Right lobe of liver (tissue), 6 donors: ENCODE measurements around the gene ARID5B. TPM values are rescaled to one million over a fixed set of nuclear protein-coding genes. Genes with fewer than 3 reads are reported as not detected.
A peak's percentile ranks its signal among the peaks of the same experiment; 100 is the strongest.

Experiments
- ATAC-seq, 4 donors: fragments of 200-7000 bp; cut with Tn5 transposase; one replicate each; pipeline ENCODE4 v1.9.1; 2020; ENCODE audit warnings: mild to moderate bottlenecking in 4 of 4, moderate library complexity in 4 of 4
- DNase-seq, 3 donors: peaks; one replicate each; pipeline ENCODE4 v3.0.0-alpha.2; 2020
- H3K27ac ChIP-seq, 3 donors: fragments of 200-600 bp; one replicate each; pipeline ENCODE4 v1.8.0; 2022
- H3K27me3 ChIP-seq, 2 donors: fragments of 200-600 bp; one replicate each; pipeline ENCODE4 v1.8.0; 2022
- H3K36me3 ChIP-seq, 4 donors: fragments of 200-600 bp; sonication (generic) in 1 of 4; one replicate each; pipeline versions ENCODE4 v1.5.1 to v1.8.0; 2017 to 2022; ENCODE audit warnings: control low read depth in 1 of 4
- H3K4me1 ChIP-seq, 4 donors: fragments of 200-600 bp; sonication (generic) in 1 of 4; one replicate each; pipeline versions ENCODE4 v1.5.1 to v1.8.0; 2017 to 2022; ENCODE audit warnings: control low read depth in 1 of 4
- H3K4me3 ChIP-seq, 3 donors: fragments of 200-600 bp; one replicate each; pipeline ENCODE4 v1.8.0; 2022
- H3K9me3 ChIP-seq, 4 donors: fragments of 200-600 bp; sonication (generic) in 1 of 4; one replicate each; pipeline versions ENCODE4 v1.5.1 to v1.8.0; 2017 to 2022; ENCODE audit warnings: control low read depth in 1 of 4
- POLR2A ChIP-seq: fragments of 450-650 bp; IDR thresholded peaks from one replicate; pipeline ENCODE4 v1.6.1; 2017; ENCODE audit warnings: antibody characterized with exemption, mild to moderate bottlenecking
- WGBS: methylation state at CpG from one replicate; pipeline ENCODE4 v1.1.6; 2018; ENCODE audit warnings: low coverage, low lambda C conversion rate; ENCODE audit not compliant: insufficient coverage; ENCODE audit errors: missing lambda C conversion rate; 5-methylcytosine and 5-hydroxymethylcytosine counted together
- intact Hi-C, 2 donors: fragments of 100-400 bp; cut with DNase I; formaldehyde crosslinking; loops; one replicate each; pipeline versions ENCODE4 v1.11.2 to v1.14.1; 2022
- total RNA-seq, 6 experiments: library from RNA; depleted of rRNA in 2 of 6; stranded (reverse); fragments of >200 nt in 2 of 6; fragmentation: NEBNext Ultra II Directional in 3 of 6; extraction: Animal tissue kit (Norgen Biotek cat#: 25700) in 3 of 6; gene quantifications; one replicate each; pipeline versions ENCODE4 v1.1.0 to v1.2.4, GENCODE V29; 2016 to 2023
- TF ChIP-seq, protein P1 (sequence below), 4 donors: fragments of 200-600 bp in 3 of 4; fragments of 450-650 bp in 1 of 4; IDR thresholded peaks; one replicate each; pipeline versions ENCODE4 v1.5.1 to v1.8.0; 2016 to 2022; ENCODE audit warnings: antibody characterized with exemption in 4 of 4, mild to moderate bottlenecking in 2 of 4
- donor health status: DM: no; HTN: yes; CAD: no.
- donor health status: DM: no; HTN: no; CAD: no.
- donor health status: DM: no; HTN: no; CAD: no.
- donor health status: DM: no; HTN: yes; CAD: no.
- donor health status: DM: no; HTN: yes; CAD: no.

Gene ARID5B
- total RNA-seq, 6 experiments from 2014 or later: 2.7 to 10.5 (median 5.3) TPM

DNA sequence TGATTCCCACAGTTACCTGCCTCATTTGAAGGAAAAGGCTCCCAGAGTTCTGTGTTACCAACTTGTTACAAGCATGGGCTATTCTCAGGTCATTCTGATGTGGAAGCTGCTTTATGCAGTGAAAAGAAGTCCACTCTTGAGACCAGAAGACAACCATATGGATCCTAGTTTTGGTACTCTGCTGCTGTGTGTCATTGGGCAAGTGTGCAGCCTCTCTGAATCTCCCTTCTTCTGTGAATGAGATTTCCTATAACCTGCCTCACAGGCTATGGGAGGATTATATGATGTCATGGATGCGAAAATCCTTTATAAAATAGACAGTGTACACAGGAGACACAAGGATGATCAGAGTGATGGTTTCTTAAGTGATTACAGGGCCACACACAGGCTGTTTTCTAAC lies 166.1 kb downstream of the ARID5B start:
- H3K9me3 ChIP-seq: no peaks in the 10 kb centered on the region
- H3K36me3 ChIP-seq: no peaks in the 10 kb centered on the region
- DNase-seq (no peak), ATAC-seq (no peak)
- no peaks in the 10 kb centered on the region for H3K4me1 ChIP-seq
- H3K27ac ChIP-seq: no peak overlapping the region
- TF ChIP-seq, protein P1, sequence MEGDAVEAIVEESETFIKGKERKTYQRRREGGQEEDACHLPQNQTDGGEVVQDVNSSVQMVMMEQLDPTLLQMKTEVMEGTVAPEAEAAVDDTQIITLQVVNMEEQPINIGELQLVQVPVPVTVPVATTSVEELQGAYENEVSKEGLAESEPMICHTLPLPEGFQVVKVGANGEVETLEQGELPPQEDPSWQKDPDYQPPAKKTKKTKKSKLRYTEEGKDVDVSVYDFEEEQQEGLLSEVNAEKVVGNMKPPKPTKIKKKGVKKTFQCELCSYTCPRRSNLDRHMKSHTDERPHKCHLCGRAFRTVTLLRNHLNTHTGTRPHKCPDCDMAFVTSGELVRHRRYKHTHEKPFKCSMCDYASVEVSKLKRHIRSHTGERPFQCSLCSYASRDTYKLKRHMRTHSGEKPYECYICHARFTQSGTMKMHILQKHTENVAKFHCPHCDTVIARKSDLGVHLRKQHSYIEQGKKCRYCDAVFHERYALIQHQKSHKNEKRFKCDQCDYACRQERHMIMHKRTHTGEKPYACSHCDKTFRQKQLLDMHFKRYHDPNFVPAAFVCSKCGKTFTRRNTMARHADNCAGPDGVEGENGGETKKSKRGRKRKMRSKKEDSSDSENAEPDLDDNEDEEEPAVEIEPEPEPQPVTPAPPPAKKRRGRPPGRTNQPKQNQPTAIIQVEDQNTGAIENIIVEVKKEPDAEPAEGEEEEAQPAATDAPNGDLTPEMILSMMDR (IDR thresholded peaks at IDR 0.05): no peak
- no peak for TF ChIP-seq POLR2A
- intact Hi-C loops: no loop called here
- WGBS: 100% methylated on average over 1 of the region's 1 CpG
- no peaks in the 10 kb centered on the region for H3K27me3 ChIP-seq
- no peak overlapping the region for H3K4me3 ChIP-seq

- Histone ChIP-seq H3K4me1 (no peaks in the 10 kb centered on the region), H3K9me3 (no peaks in the 10 kb centered on the region), H3K27ac (no peak overlapping the region), H3K4me3 (no peak overlapping the region), H3K27me3 (no peaks in the 10 kb centered on the region), H3K36me3 (peaks cover 0 to 4% (median 0%) of the 10 kb centered on the region in 4 donors)
- DNase-seq (no peak), ATAC-seq (no peak)
- 94% methylated on average over 7 of the region's 7 CpGs for WGBS
- intact Hi-C loops: no loop called here
- TF ChIP-seq, protein P1 (IDR thresholded peaks at IDR 0.05): no peak
- TF ChIP-seq POLR2A: no peak
These were observed 167.0 kb downstream of the ARID5B start for GRCh38 chr10:62068464-62068863.

GRCh38 chr10:62069452-62070178 lies 168.1 kb downstream of the ARID5B start:
- peak in 3 of 4 donors; percentile 31 to 47 (median 44) for ATAC-seq

GRCh38 chr10:62071846-62072281 lies 170.4 kb downstream of the ARID5B start:
- intact Hi-C loops: no loop called here
- Histone ChIP-seq H3K27me3 (no peaks in the 10 kb centered on the region), H3K27ac (no peak overlapping the region), H3K4me1 (no peaks in the 10 kb centered on the region), H3K36me3 (peaks cover 0 to 4% (median under 1%) of the 10 kb centered on the region in 4 donors), H3K9me3 (no peaks in the 10 kb centered on the region), H3K4me3 (no peak overlapping the region)
- WGBS: 71% methylated on average over 5 of the region's 6 CpGs
- ATAC-seq: peak in 1 of 4 donors; percentile 25
- DNase-seq: no peak
- TF ChIP-seq POLR2A: no peak
- TF ChIP-seq, protein P1 (IDR thresholded peaks at IDR 0.05): no peak

More at GRCh38 chr10:62069452-62070178, 168.1 kb downstream of the ARID5B start:
- no peak for TF ChIP-seq POLR2A
- TF ChIP-seq, protein P1 (IDR thresholded peaks at IDR 0.05): no peak
- Histone ChIP-seq H3K9me3 (no peaks in the 10 kb centered on the region), H3K36me3 (peaks cover 0 to 4% (median under 1%) of the 10 kb centered on the region in 4 donors), H3K4me1 (no peaks in the 10 kb centered on the region), H3K27ac (no peak overlapping the region), H3K4me3 (no peak overlapping the region), H3K27me3 (no peaks in the 10 kb centered on the region)
- intact Hi-C loops: no loop called here
- WGBS: 84% methylated on average over 8 of the region's 8 CpGs
- DNase-seq: no peak
